22Rv1 (cell line): ENCODE results near the gene PCYT2.

Experiments
- ZFX ChIP-seq: fragments of 450-650 bp; IDR thresholded peaks from 2 replicates; pipeline ENCODE4 v1.6.1; 2017; ENCODE audit warnings: antibody characterized with exemption, borderline replicate concordance
- TF ChIP-seq, protein P1 (sequence below): fragments of 450-650 bp; IDR thresholded peaks from 2 replicates; pipeline ENCODE4 v1.5.1; 2017; ENCODE audit warnings: mild to moderate bottlenecking

DNA sequence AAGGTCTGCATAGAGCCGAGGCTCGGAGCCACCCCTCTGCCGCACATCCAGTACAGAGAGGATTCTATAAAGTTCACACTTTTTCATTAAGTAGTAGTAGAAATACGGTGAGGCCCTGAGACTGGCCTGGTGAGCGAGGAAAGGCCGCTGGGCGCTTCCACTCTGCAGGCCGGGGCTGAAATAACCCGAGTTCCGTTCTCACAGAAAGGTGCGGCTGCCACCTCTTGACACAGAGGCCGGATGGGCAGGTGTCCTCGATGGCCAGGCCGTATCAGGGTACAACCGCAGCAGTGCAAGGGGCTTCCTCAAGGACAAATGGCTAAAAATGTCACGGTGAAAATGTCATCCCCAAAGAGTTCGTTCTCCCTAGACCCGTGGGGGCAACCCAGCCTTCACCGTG lies 770 bp upstream of the PCYT2 start:
- TF ChIP-seq, protein P1, sequence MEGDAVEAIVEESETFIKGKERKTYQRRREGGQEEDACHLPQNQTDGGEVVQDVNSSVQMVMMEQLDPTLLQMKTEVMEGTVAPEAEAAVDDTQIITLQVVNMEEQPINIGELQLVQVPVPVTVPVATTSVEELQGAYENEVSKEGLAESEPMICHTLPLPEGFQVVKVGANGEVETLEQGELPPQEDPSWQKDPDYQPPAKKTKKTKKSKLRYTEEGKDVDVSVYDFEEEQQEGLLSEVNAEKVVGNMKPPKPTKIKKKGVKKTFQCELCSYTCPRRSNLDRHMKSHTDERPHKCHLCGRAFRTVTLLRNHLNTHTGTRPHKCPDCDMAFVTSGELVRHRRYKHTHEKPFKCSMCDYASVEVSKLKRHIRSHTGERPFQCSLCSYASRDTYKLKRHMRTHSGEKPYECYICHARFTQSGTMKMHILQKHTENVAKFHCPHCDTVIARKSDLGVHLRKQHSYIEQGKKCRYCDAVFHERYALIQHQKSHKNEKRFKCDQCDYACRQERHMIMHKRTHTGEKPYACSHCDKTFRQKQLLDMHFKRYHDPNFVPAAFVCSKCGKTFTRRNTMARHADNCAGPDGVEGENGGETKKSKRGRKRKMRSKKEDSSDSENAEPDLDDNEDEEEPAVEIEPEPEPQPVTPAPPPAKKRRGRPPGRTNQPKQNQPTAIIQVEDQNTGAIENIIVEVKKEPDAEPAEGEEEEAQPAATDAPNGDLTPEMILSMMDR: peak; percentile 32
- no peak for TF ChIP-seq ZFX
